ENCODE data around the gene LPP. TPM values are rescaled to one million over a fixed set of nuclear protein-coding genes. Genes with fewer than 3 reads are reported as not detected.

The LPP gene
- total RNA-seq, 1 experiment from 2014 or later = 20.4 TPM

DNA sequence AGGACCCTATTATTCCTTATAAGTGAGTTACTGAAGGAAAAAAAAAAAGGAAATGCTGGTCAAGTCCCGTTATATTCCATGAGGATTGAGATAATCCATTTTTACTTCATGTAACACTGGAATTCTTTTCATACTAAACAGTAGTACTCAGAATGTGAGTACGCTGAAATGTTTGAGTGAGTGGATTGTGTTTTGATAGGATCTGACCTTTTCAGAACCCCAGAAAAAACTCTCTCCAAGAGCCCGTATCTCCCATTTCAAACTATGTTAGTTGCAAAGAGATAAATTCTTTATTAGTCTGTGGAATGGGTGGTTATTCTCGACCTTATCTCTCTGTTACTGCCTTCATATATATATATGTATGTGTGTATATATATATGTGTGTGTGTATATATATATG, 2.5 kb upstream of the LPP start:
- H3K4me1 ChIP-seq (ENCODE audit: insufficient read depth, low read length) = peaks cover 29% of the 10 kb centered on the region
- no peak overlapping the region for H3K4me3 ChIP-seq (ENCODE audit: low read length)
- no peaks in the 10 kb centered on the region for H3K9me3 ChIP-seq (ENCODE audit: low read length)
- no peaks in the 10 kb centered on the region for H3K36me3 ChIP-seq (ENCODE audit: low read depth, low read length)
- ATAC-seq = no peak
- ChIA-PET CTCF (no interaction called here), POLR2A (ENCODE audit: unreplicated experiment) (no interaction called here)
- no peak for TF ChIP-seq CTCF (conservative IDR thresholded peaks at IDR 0.05; ENCODE audit: low read depth, low read length)
- no peak for TF ChIP-seq EZH2phosphoT487 (IDR thresholded peaks at IDR 0.05; ENCODE audit: borderline replicate concordance, low read length)
- no peak for TF ChIP-seq EZH2 (IDR thresholded peaks at IDR 0.05; ENCODE audit: low read length, unreplicated experiment)
- H2AFZ ChIP-seq (ENCODE audit: low read length) = no peak overlapping the region
- no peak for DNase-seq
- H3K9ac ChIP-seq (ENCODE audit: low read length) = no peak overlapping the region
- BruUV-seq (replicated peaks) = no TSS peak
- no peaks in the 10 kb centered on the region for H4K20me1 ChIP-seq (ENCODE audit: low read length)
- H3K27me3 ChIP-seq (ENCODE audit: low read length) = no peaks in the 10 kb centered on the region
- H3K4me2 ChIP-seq (ENCODE audit: low read length) = no peak overlapping the region
- H3F3A ChIP-seq (ENCODE audit: low read length, unreplicated experiment) = no peaks in the 10 kb centered on the region
- H3K79me2 ChIP-seq (ENCODE audit: low read length) = peaks cover 30% of the 10 kb centered on the region
- no peak overlapping the region for H3K27ac ChIP-seq (ENCODE audit: low read length)
- intact Hi-C loops (cut with micrococcal nuclease) = loop anchor here (5.0 kb wide), 3 partner anchors 114 to 801 kb away; no protein-coding TSS in a partner anchor
- no peaks in the 10 kb centered on the region for H3K9me2 ChIP-seq (replicated peaks; ENCODE audit: low read length)

DNA sequence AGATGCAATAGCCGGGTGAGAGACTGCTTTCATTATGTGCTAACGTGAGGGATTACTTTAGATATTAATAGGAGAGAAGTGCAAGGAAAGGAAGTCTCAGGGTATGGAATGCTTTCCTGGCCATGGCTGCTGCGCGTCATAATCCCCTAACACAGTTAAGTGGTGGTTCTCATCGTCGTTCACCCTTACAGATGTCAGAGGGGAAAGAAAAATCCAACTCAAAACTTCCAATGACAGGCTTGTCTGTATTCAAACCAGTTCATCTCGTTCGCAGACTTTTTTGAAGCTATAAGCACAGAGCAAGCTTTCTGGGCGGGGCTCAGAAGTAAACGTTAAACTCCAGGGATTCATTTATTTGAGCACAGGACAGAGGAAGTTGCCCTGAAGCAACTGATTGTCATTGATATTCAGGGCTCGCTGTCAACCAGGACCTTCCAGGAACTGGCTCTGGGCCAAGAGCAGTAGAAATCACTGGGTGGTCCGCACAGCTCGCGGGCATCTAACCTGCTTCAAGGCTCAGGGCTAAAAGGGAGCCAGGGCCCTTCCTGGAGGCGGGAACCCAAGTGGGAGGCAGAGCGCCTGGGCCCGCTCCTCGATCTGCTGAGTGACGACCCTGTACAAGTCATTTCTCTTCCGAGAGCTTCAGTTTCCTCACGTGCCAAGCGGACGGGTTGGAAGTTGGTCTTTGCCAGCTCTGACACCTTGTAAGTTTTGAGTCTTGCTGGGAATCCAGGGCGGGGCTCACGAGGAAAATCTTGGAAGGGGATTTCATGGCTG, 1.1 kb upstream of the LPP start:
- H3K4me1 ChIP-seq (ENCODE audit: insufficient read depth, low read length) = peaks cover 29% of the 10 kb centered on the region
- DNase-seq = peak; percentile 81
- intact Hi-C loops (cut with micrococcal nuclease) = loop anchor here (2.0 to 5.0 kb wide), 5 partner anchors 76 to 799 kb away; no protein-coding TSS in a partner anchor

More for the DNA sequence above, 1.1 kb upstream of the LPP start:
- peak overlapping the region; percentile 88 for H3K27ac ChIP-seq (ENCODE audit: low read length)
- POLR2A ChIA-PET (ENCODE audit: unreplicated experiment) = interaction anchor here (0.6 to 1.3 kb wide), 6 partner anchors 41 to 823 kb away, joined by 3 to 12 read pairs (median 4); partner anchors contain the start of gene BCL6
- no peaks in the 10 kb centered on the region for H3K9me3 ChIP-seq (ENCODE audit: low read length)
- H2AFZ ChIP-seq (ENCODE audit: low read length) = peak overlapping the region; percentile 68
- H3K9ac ChIP-seq (ENCODE audit: low read length) = peak overlapping the region; percentile 89
- H3K9me2 ChIP-seq (replicated peaks; ENCODE audit: low read length) = no peaks in the 10 kb centered on the region
- TF ChIP-seq CTCF (conservative IDR thresholded peaks at IDR 0.05; ENCODE audit: low read depth, low read length) (no peak), EZH2 (IDR thresholded peaks at IDR 0.05; ENCODE audit: low read length, unreplicated experiment) (no peak), EZH2phosphoT487 (IDR thresholded peaks at IDR 0.05; ENCODE audit: borderline replicate concordance, low read length) (no peak)
- CTCF ChIA-PET = interaction anchor here (0.6 to 0.8 kb wide), 3 partner anchors 18 to 38 kb away, joined by 3 to 4 read pairs (median 4); no protein-coding TSS in a partner anchor
- peaks cover 44% of the 10 kb centered on the region for H3K79me2 ChIP-seq (ENCODE audit: low read length)
- H3K36me3 ChIP-seq (ENCODE audit: low read depth, low read length) = no peaks in the 10 kb centered on the region
- H3K4me2 ChIP-seq (ENCODE audit: low read length) = peak overlapping the region; percentile 87
- peak overlapping the region; percentile 97 for H3K4me3 ChIP-seq (ENCODE audit: low read length)
- peak; percentile 12 for ATAC-seq
- BruUV-seq (replicated peaks) = TSS peak; percentile 89
- H4K20me1 ChIP-seq (ENCODE audit: low read length) = 0 out of 2 replicates have a peak, but pooled peaks cover 6% of the 10 kb centered on the region
- no peaks in the 10 kb centered on the region for H3K27me3 ChIP-seq (ENCODE audit: low read length)
- no peaks in the 10 kb centered on the region for H3F3A ChIP-seq (ENCODE audit: low read length, unreplicated experiment)

All from PC-3 (cell line).